GM21381 (cell line): ENCODE data around the gene RSPH6A.
"Not testable (repeated sequence)": the region's sequence is repeated elsewhere in the genome, so short reads cannot be mapped to it uniquely, and the experiment has no call there.

ENCODE experiments used
- ATAC-seq: cut with Tn5 transposase; IDR thresholded peaks from one replicate; pipeline ENCODE4 v1.9.1; 2021; ENCODE audit warnings: mild to moderate bottlenecking, moderate library complexity; ENCODE audit not compliant: unreplicated experiment

RSPH6A gene

GRCh38 chr19:45804140-45804958, 10.8 kb downstream of the RSPH6A start:
- ATAC-seq, result no peak

- ATAC-seq, result no peak
Measured at GRCh38 chr19:45801603-45802175, 13.4 kb downstream of the RSPH6A start.

- ATAC-seq, result no peak
Measured at GRCh38 chr19:45800070-45800553, 15.0 kb downstream of the RSPH6A start.

GRCh38 chr19:45799541-45799940, 15.6 kb downstream of the RSPH6A start:
- not testable (repeated sequence) for ATAC-seq

GRCh38 chr19:45798995-45799517, 16.1 kb downstream of the RSPH6A start:
- no peak for ATAC-seq

GRCh38 chr19:45794627-45795026, 20.5 kb downstream of the RSPH6A start:
- ATAC-seq, result no peak

- no peak for ATAC-seq
Measured at GRCh38 chr19:45793876-45794275, 21.2 kb downstream of the RSPH6A start.

- ATAC-seq, result no peak
Measured at GRCh38 chr19:45793178-45793564, 21.9 kb downstream of the RSPH6A start.

GRCh38 chr19:45792470-45793177, 22.5 kb downstream of the RSPH6A start, which contains the start of gene DMWD:
DMWD (minus strand) TSS chr19:45792845; CDS start chr19:45792756, 89 bp downstream.
- ATAC-seq, result peak; percentile 94

- peak; percentile 30 for ATAC-seq
Measured at GRCh38 chr19:45791744-45792469, 23.2 kb downstream of the RSPH6A start.

GRCh38 chr19:45790942-45791341, 24.2 kb downstream of the RSPH6A start:
- no peak for ATAC-seq

GRCh38 chr19:45789035-45789786, 25.9 kb downstream of the RSPH6A start:
- ATAC-seq, result no peak

GRCh38 chr19:45786533-45786894, 28.6 kb downstream of the RSPH6A start:
- no peak for ATAC-seq

GRCh38 chr19:45785781-45786532, 29.2 kb downstream of the RSPH6A start:
- ATAC-seq, result no peak

- ATAC-seq, result no peak
Measured at GRCh38 chr19:45785097-45785496, 30.0 kb downstream of the RSPH6A start.

GRCh38 chr19:45784096-45784495, 31.0 kb downstream of the RSPH6A start:
- no peak for ATAC-seq

- ATAC-seq, result no peak
Measured at GRCh38 chr19:45782820-45783785, 32.0 kb downstream of the RSPH6A start.

- ATAC-seq, result no peak
Measured at GRCh38 chr19:45782162-45782691, 32.9 kb downstream of the RSPH6A start, which contains the start of gene DMPK. DMPK (minus strand) TSS chr19:45782490; CDS start chr19:45782352, 138 bp downstream.
